GM12872 (cell line): ENCODE measurements around the gene ARX.

Experiments
- CTCF ChIP-seq: IDR thresholded peaks from 3 replicates; pipeline ENCODE4 v1.5.1; 2011; ENCODE audit warnings: low read depth, mild to moderate bottlenecking, low read length, moderate library complexity; ENCODE audit not compliant: insufficient read depth

The ARX gene

DNA sequence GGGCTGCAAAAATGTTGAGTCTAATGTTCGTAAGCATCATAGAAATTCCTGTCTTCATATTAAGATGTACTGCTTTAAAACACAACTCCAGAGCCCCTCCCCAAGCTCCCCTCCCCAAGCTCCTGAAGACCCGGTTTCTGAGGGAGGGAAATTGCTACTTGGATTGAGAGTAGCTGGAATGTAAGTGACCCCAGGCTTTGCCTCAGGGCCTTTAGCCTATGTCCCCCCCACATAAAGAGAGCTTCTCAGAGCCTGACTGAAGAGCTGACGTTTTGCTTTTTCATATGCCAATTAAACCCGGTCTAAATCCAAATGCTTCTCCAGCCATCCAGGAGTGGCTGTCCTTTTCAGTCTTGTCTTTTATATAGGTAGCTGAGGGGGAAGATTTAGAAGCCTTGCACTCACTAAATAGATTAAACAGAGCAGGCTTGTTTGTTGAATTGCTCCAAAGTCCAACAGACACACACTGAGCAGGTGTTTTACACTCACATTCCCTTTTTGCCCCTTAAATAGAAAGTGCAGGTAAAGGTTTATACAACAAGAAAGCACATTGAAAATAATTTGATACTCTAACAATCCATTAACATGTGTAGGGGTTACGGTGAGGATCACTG is 19.6 kb downstream of the ARX start:
- no peak for TF ChIP-seq CTCF

DNA sequence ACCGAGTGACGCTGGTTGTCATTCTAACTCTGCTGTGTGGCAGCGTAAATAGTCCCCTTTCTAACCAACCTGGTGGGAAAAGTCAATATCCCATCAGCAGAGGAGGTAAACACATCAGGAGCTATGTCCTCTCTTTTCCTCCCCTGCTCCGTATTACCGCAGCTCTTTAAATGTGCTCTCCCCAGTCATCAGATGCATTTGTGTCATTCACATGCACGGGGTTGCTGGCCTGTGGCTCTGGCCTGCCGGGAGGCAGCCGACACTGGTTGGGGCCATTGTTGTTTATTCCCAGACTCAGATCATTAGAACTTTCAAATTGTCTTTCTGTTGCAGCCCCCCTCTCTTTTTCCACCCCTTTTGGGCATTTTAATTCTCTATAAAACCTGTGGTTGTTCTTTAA is 21.9 kb downstream of the ARX start:
- no peak for TF ChIP-seq CTCF

DNA sequence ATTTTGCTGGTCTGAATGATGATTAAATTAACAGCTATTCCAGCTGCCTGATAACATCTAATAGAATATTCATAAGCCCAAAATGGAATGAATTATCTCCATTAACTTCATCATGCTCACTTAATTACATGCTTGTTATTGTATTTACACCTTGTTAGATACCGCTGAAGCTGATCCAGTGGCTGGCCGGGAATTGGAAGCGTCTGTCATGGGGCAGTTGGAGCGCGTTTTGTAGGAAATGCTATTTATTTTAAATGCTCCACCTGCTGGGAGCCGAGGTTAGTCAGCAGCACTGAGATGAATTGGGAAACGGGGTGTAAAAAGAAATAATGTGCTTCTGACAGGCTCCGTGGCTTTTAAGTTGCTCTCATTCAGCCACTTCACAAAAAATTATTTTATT is 25.2 kb downstream of the ARX start:
- TF ChIP-seq CTCF, result no peak

DNA sequence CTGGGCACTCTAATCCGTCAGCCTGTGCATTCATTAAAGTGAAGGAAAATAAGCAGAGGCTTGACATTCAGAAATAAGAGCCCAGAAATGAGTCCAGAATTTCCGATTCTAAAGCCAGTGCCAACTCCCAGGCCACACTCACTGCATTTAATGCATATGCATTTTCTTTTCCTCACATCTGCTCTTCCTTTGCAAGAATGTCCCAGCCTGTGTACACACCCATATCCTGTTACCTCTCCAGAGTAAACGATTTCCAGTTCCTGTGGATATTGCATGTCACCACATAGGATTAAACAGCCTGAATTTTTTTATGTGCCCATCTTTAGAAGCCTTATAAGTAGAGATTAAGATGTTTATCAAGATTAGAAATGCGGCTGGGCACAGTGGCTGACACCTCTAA is 27.5 kb downstream of the ARX start:
- no peak for TF ChIP-seq CTCF

DNA sequence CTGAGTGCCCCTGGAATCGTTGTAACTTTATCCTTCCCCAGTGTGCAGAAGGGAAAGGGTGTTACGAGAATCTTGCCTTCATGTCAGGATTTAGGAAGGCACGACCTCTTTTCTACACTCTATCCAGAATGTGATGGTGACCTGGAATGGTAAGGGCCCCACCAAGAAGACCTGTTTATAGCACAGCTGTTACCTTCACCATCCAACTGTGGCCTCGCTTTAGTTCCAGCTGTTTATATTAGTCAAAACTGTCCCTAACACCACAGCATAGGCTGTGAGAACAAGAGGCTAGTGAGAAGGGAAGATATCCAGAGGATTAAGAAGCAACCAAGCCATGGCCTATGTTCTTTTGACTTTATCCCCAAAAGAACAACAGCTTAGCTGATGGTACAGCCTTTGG is 28.0 kb downstream of the ARX start:
- TF ChIP-seq CTCF, result no peak

DNA sequence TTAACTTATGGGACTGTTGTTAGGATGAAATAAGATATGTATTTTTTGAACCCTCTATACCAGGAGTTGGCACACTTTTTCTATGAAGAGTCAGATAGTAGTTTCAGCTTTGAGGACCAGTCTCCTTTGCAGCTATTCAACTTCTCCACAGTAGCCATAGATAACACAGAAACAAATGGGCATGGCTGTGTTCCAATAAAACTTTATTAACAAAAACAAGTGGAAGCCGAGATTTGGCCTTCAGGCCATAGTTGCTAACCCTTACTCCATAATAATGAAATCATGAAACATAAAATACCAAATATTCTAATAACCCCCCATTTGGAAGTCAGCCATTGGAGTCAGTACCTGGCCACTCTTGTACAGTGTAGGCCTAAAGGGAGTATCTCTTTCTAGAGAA is 30.6 kb downstream of the ARX start:
- no peak for TF ChIP-seq CTCF

DNA sequence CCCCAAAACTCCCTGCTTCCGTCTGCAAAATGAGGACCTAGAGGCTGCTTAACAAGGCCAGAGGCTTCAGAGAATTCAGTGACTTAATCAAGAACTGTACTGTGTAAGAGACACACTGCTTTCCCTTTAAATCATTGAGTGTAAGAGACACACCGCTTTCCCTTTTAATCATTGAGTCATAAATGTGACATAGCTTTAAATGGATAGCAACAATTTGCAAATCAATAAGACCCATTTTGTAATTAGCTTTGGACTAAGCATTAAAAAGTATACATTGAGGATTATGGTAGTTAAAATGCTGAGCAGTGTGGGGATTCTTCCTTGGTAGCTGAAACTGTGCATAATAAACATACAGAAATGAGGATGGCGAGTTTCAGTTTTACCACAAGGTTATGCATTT is 31.8 kb downstream of the ARX start:
- no peak for TF ChIP-seq CTCF
